HCT116 (cell line): Measurements from ENCODE around the gene FLNC. TPM values are rescaled to one million over a fixed set of nuclear protein-coding genes. Genes with fewer than 3 reads are reported as not detected.

Source experiments
- ATAC-seq: fragments of 200-7000 bp; cut with Tn5 transposase; 2 replicates; pipeline ENCODE4 v1.9.1; 2020; ENCODE audit warnings: mild to moderate bottlenecking, moderate library complexity
- BruUV-seq: library from RNA; stranded (reverse); fragments of 400-500 nt; replicated peaks from 2 replicates; lab custom pipeline; 2021; lab: Mats Ljungman, UMichigan
- CTCF ChIA-PET: fragments of 300-600 bp; sonication (Branson Sonifier 250); formaldehyde crosslinking; loops from one replicate; lab custom pipeline; 2021; ENCODE audit warnings: antibody characterized with exemption; lab: Charles Lee
- POLR2A ChIA-PET: fragments of 300-600, 350-600 bp; sonication (Branson Sonifier 250); formaldehyde crosslinking; loops from one replicate; lab custom pipeline; 2021; ENCODE audit warnings: antibody characterized with exemption; lab: Charles Lee
- RAD21 ChIA-PET, 2 experiments: fragments of 300-600 bp; sonication (Branson Sonifier 250); formaldehyde crosslinking; loops; one replicate each; lab custom pipeline; 2023; ENCODE audit warnings: low total read pairs in 2 of 2; ENCODE audit not compliant: uncharacterized antibody in 2 of 2, unreplicated experiment in 2 of 2, low non-redundant PET in 1 of 2; lab: Charles Lee
- DNase-seq: peaks from one replicate; pipeline ENCODE4 v3.0.0-alpha.2; 2010; ENCODE audit warnings: low read depth, low spot score
- H2AFZ ChIP-seq: fragments of 200-600 bp; shearing (Covaris generic), sonication (generic); 2 replicates; pipeline ENCODE4 v1.6.1; 2017; ENCODE audit warnings: low read depth, mixed run types, mixed read lengths, antibody characterized with exemption, low read length; ENCODE audit not compliant: poor library complexity, severe bottlenecking
- H3K27ac ChIP-seq: 2 replicates; pipeline ENCODE4 v1.5.1; 2012; ENCODE audit warnings: low read depth, low read length
- H3K27me3 ChIP-seq: fragments of 200-600 bp; sonication (generic); 2 replicates; pipeline ENCODE4 v1.6.1; 2016; ENCODE audit warnings: mixed run types, low read length, mixed read lengths; ENCODE audit not compliant: insufficient read depth
- H3K36me3 ChIP-seq, 2 experiments: fragments of 200-500 bp in 1 of 2; fragments of 200-600 bp in 1 of 2; sonication (Bioruptor generic) in 1 of 2; sonication (generic) in 1 of 2; 2 replicates each; pipeline versions ENCODE4 v1.5.1 to v1.6.1; 2014 to 2016; ENCODE audit warnings: low read length in 2 of 2, inconsistent platforms in 1 of 2, mixed read lengths in 1 of 2, mixed run types in 1 of 2; ENCODE audit not compliant: insufficient read depth in 2 of 2, control insufficient read depth in 1 of 2
- H3K4me1 ChIP-seq, 2 experiments: fragments of 200-600 bp in 1 of 2; sonication (generic) in 1 of 2; 2 replicates each; pipeline versions ENCODE4 v1.5.1 to v1.6.1; 2012 to 2017; ENCODE audit warnings: low read length in 2 of 2, inconsistent platforms in 1 of 2, mild to moderate bottlenecking in 1 of 2, mixed read lengths in 1 of 2, mixed run types in 1 of 2, moderate library complexity in 1 of 2; ENCODE audit not compliant: insufficient read depth in 2 of 2, control insufficient read depth in 1 of 2
- H3K4me2 ChIP-seq: fragments of 200-600 bp; sonication (generic); 2 replicates; pipeline ENCODE4 v1.6.1; 2017; ENCODE audit warnings: mixed run types, low read length, mixed read lengths
- H3K4me3 ChIP-seq, 2 experiments: fragments of 200-600 bp in 1 of 2; sonication (generic) in 1 of 2; replicated peaks in 1 of 2; 2 replicates each; pipeline ENCODE4 v1.5.1; 2011 to 2016; ENCODE audit warnings: low read length in 2 of 2, control low read depth in 1 of 2, low read depth in 1 of 2, mild to moderate bottlenecking in 1 of 2, mixed read lengths in 1 of 2, mixed run types in 1 of 2
- H3K79me2 ChIP-seq: fragments of 200-600 bp; sonication (generic); 2 replicates; pipeline ENCODE4 v1.6.1; 2017; ENCODE audit warnings: mild to moderate bottlenecking, mixed run types, low read length, moderate library complexity, mixed read lengths; ENCODE audit not compliant: insufficient read depth
- H3K9ac ChIP-seq: fragments of 200-600 bp; sonication (generic); 2 replicates; pipeline ENCODE4 v1.6.1; 2016; ENCODE audit warnings: low read length, mixed read lengths
- H3K9me2 ChIP-seq: fragments of 200-600 bp; sonication (generic), shearing (Covaris generic); 2 replicates; pipeline ENCODE4 v1.6.1; 2017; ENCODE audit warnings: mixed run types, mild to moderate bottlenecking, moderate library complexity; ENCODE audit not compliant: insufficient read depth
- H3K9me3 ChIP-seq, 2 experiments: fragments of 200-500 bp in 1 of 2; fragments of 200-600 bp in 1 of 2; sonication (Bioruptor generic) in 1 of 2; sonication (generic) in 1 of 2; 2 replicates each; pipeline ENCODE4 v1.6.1; 2014 to 2017; ENCODE audit warnings: low read length in 2 of 2, mixed read lengths in 2 of 2, inconsistent platforms in 1 of 2, low read depth in 1 of 2, mild to moderate bottlenecking in 1 of 2, mixed run types in 1 of 2, moderate library complexity in 1 of 2; ENCODE audit not compliant: control insufficient read depth in 1 of 2, insufficient read depth in 1 of 2
- H4K20me1 ChIP-seq: fragments of 200-600 bp; sonication (generic), shearing (Covaris generic); 2 replicates; pipeline ENCODE4 v1.6.1; 2017; ENCODE audit warnings: mixed run types, mild to moderate bottlenecking, moderate library complexity; ENCODE audit not compliant: insufficient read depth
- CBX3 ChIP-seq: IDR thresholded peaks from 2 replicates; pipeline ENCODE4 v1.6.1; 2012; ENCODE audit warnings: low read depth
- CTCF ChIP-seq, 3 experiments: fragments of 200-600 bp in 1 of 3; sonication (generic) in 1 of 3; IDR thresholded peaks in 2 of 3; conservative IDR thresholded peaks in 1 of 3; 2 replicates each; pipeline ENCODE4 v1.5.1; 2012 to 2017; ENCODE audit warnings: low read depth in 2 of 3, low read length in 2 of 3, antibody characterized with exemption in 1 of 3, borderline replicate concordance in 1 of 3, control low read depth in 1 of 3, mild to moderate bottlenecking in 1 of 3, mixed read lengths in 1 of 3, mixed run types in 1 of 3, moderate library complexity in 1 of 3; ENCODE audit not compliant: insufficient read depth in 1 of 3
- EGR1 ChIP-seq: IDR thresholded peaks from 2 replicates; pipeline ENCODE4 v1.6.1; 2012; ENCODE audit warnings: low read depth
- FOSL1 ChIP-seq: IDR thresholded peaks from 2 replicates; pipeline ENCODE4 v1.6.1; 2012; ENCODE audit warnings: low read depth
- JUND ChIP-seq: IDR thresholded peaks from 2 replicates; pipeline ENCODE4 v1.6.1; 2012
- SP1 ChIP-seq: IDR thresholded peaks from 2 replicates; pipeline ENCODE4 v1.6.1; 2012; ENCODE audit warnings: low read depth
- SRF ChIP-seq: IDR thresholded peaks from 2 replicates; pipeline ENCODE4 v1.6.1; 2012; ENCODE audit warnings: low read depth
- TCF7L2 ChIP-seq: IDR thresholded peaks from 2 replicates; pipeline ENCODE4 v1.7.0; 2011; ENCODE audit warnings: borderline replicate concordance, inconsistent platforms; ENCODE audit not compliant: insufficient read depth, insufficient read length; ENCODE audit errors: extremely low read depth
- YY1 ChIP-seq: IDR thresholded peaks from 2 replicates; pipeline ENCODE4 v1.6.1; 2011; ENCODE audit warnings: low read length, low read depth, moderate library complexity, mild to moderate bottlenecking; ENCODE audit not compliant: insufficient replicate concordance; ENCODE audit errors: extremely low read depth
- ZBTB33 ChIP-seq: IDR thresholded peaks from 2 replicates; pipeline ENCODE4 v1.6.1; 2011; ENCODE audit warnings: mild to moderate bottlenecking, low read length, moderate library complexity; ENCODE audit not compliant: insufficient replicate concordance; ENCODE audit errors: extremely low read depth
- ZNF274 ChIP-seq: fragments of 200-500 bp; sonication (Bioruptor generic); IDR thresholded peaks from 2 replicates; pipeline ENCODE4 v1.6.1; 2014; ENCODE audit warnings: mild to moderate bottlenecking, low read depth, low read length, inconsistent platforms
- intact Hi-C: fragments of 100-400 bp; cut with micrococcal nuclease; formaldehyde crosslinking; loops from 2 replicates; pipeline ENCODE4 v1.10.0; 2022
- total RNA-seq: library from RNA; stranded (reverse); gene quantifications from one replicate; pipeline ENCODE4 v1.2.1, GENCODE V29; 2021; ENCODE audit not compliant: unreplicated experiment

The FLNC gene
- total RNA-seq, 1 experiment from 2014 or later, result 42.8 TPM

GRCh38 chr7:128875523-128875948, 45.3 kb downstream of the FLNC start:
- RAD21 ChIA-PET, result no interaction called here
- H3K9ac ChIP-seq, result no peak overlapping the region

GRCh38 chr7:128876127-128876526, 45.9 kb downstream of the FLNC start:
- no peak overlapping the region for H3K4me3 ChIP-seq
- no peak overlapping the region for H2AFZ ChIP-seq
- no peaks in the 10 kb centered on the region for H3K9me3 ChIP-seq
- no peak for ATAC-seq
- ChIA-PET RAD21 (no interaction called here), CTCF (no interaction called here), POLR2A (no interaction called here)
- no peaks in the 10 kb centered on the region for H3K36me3 ChIP-seq
- no peaks in the 10 kb centered on the region for H3K27me3 ChIP-seq
- H3K4me2 ChIP-seq, result no peak overlapping the region
- no peak for DNase-seq
- H3K27ac ChIP-seq, result no peak overlapping the region
- intact Hi-C loops, result no loop called here
- no TSS peak for BruUV-seq
- no peaks in the 10 kb centered on the region for H4K20me1 ChIP-seq
- no peak for TF ChIP-seq EGR1
- no peak for TF ChIP-seq YY1
- TF ChIP-seq ZBTB33, result no peak
- TF ChIP-seq CTCF (IDR thresholded peaks at IDR 0.05 in 2 of 3, conservative IDR thresholded peaks at IDR 0.05 in 1 of 3; ENCODE audit: borderline replicate concordance in 1 of 3, insufficient read depth in 1 of 3, low read depth in 2 of 3, low read length in 2 of 3), result no peak
- no peak for TF ChIP-seq CBX3
- no peak for TF ChIP-seq JUND
- TF ChIP-seq SRF, result no peak
- TF ChIP-seq FOSL1, result no peak
- H3K4me1 ChIP-seq, result peaks cover 18 to 33% of the 10 kb centered on the region in 2 experiments
- H3K9ac ChIP-seq, result no peak overlapping the region
- no peaks in the 10 kb centered on the region for H3K9me2 ChIP-seq
- no peaks in the 10 kb centered on the region for H3K79me2 ChIP-seq

More at GRCh38 chr7:128875523-128875948, 45.3 kb downstream of the FLNC start:
- Histone ChIP-seq H3K4me1 (peaks cover 18 to 37% of the 10 kb centered on the region in 2 experiments), H3K36me3 (no peaks in the 10 kb centered on the region), H3K4me3 (no peak overlapping the region), H4K20me1 (no peaks in the 10 kb centered on the region), H2AFZ (no peak overlapping the region), H3K79me2 (no peaks in the 10 kb centered on the region), H3K9me2 (no peaks in the 10 kb centered on the region)
- POLR2A ChIA-PET, result no interaction called here
- CTCF ChIA-PET, result no interaction called here
- BruUV-seq, result no TSS peak
- DNase-seq, result no peak
- intact Hi-C loops, result no loop called here
- no peak for ATAC-seq
- no peak for TF ChIP-seq TCF7L2
- no peak for TF ChIP-seq FOSL1
- TF ChIP-seq ZNF274, result no peak
- TF ChIP-seq SP1, result no peak
- TF ChIP-seq, all 23 proteins: peak for 0
- Histone ChIP-seq H3K27me3 (no peaks in the 10 kb centered on the region), H3K9me3 (no peaks in the 10 kb centered on the region), H3K4me2 (no peak overlapping the region), H3K27ac (no peak overlapping the region)
